Kidney (tissue), 14 donors: ENCODE data around the gene CMSS1. TPM values are rescaled to one million over a fixed set of nuclear protein-coding genes. Genes with fewer than 3 reads are reported as not detected.

Experiments used
- DNase-seq, 5 donors: peaks; one replicate each; pipeline ENCODE4 v3.0.0-alpha.2; 2013 to 2020
- FAIRE-seq: peaks from 2 replicates; lab custom pipeline; 2012; peaks lifted over from hg19 to GRCh38; lab: Jason Lieb, UNC
- H3K27ac ChIP-seq, 2 donors: one replicate each; pipeline ENCODE4 v1.7.0; 2013; ENCODE audit warnings: low read depth in 2 of 2, low read length in 2 of 2, inconsistent platforms in 1 of 2
- H3K27me3 ChIP-seq: one replicate; pipeline ENCODE4 v1.7.1; 2013; ENCODE audit warnings: low read length, inconsistent platforms; ENCODE audit not compliant: control insufficient read depth, insufficient read depth
- H3K36me3 ChIP-seq, 3 donors: one replicate each; pipeline versions ENCODE4 v1.7.0 to v1.7.1; 2013; ENCODE audit warnings: low read length in 3 of 3, control low read depth in 1 of 3, inconsistent platforms in 1 of 3; ENCODE audit not compliant: insufficient read depth in 3 of 3, control insufficient read depth in 2 of 3
- H3K4me1 ChIP-seq, 3 donors: one replicate each; pipeline versions ENCODE4 v1.7.0 to v1.7.1; 2013; ENCODE audit warnings: low read length in 3 of 3, inconsistent platforms in 1 of 3, low read depth in 1 of 3; ENCODE audit not compliant: control insufficient read depth in 2 of 3, insufficient read depth in 2 of 3
- H3K4me3 ChIP-seq, 3 donors: one replicate each; pipeline versions ENCODE4 v1.7.0 to v1.8.1; 2013; ENCODE audit warnings: low read length in 3 of 3, control low read depth in 1 of 3, inconsistent platforms in 1 of 3
- H3K9ac ChIP-seq, 3 donors: one replicate each; pipeline versions ENCODE4 v1.7.0 to v1.7.1; 2013; ENCODE audit warnings: low read length in 3 of 3, control low read depth in 1 of 3, inconsistent platforms in 1 of 3
- H3K9me3 ChIP-seq, 3 donors: one replicate each; pipeline versions ENCODE4 v1.7.0 to v1.7.1; 2013; ENCODE audit warnings: low read length in 3 of 3, control low read depth in 1 of 3, inconsistent platforms in 1 of 3; ENCODE audit not compliant: control insufficient read depth in 2 of 3, insufficient read depth in 1 of 3
- intact Hi-C: fragments of 100-400 bp; cut with DNase I; formaldehyde crosslinking; loops from one replicate; pipeline ENCODE4 v1.11.1; 2022
- polyA plus RNA-seq: library from polyadenylated mRNA; stranded (reverse); fragments of 350-450 nt; fragmentation: Illumina TruSeq; extraction: RNeasy Lipid Tissue Mini Kit (QIAGEN cat#74804); gene quantifications from one replicate; pipeline ENCODE4 v1.2.3, GENCODE V29; 2014; ENCODE audit warnings: low read depth, low replicate concordance; ENCODE audit not compliant: insufficient read depth
- total RNA-seq: library from RNA; stranded (reverse); fragmentation: NEBNext Ultra II Directional; extraction: Animal tissue kit (Norgen Biotek cat#: 25700); gene quantifications from one replicate; pipeline ENCODE4 v1.2.1, GENCODE V29; 2021
- TF ChIP-seq, protein P1 (sequence below): IDR thresholded peaks from 3 replicates; pipeline ENCODE4 v1.5.1; 2012; ENCODE audit warnings: mild to moderate bottlenecking, moderate library complexity, borderline replicate concordance; ENCODE audit not compliant: insufficient read depth; ENCODE audit errors: extremely low read depth
- donor health status: control.
- donor health status: control.
- donor health status: control.
- donor health status: control.
- donor health status: control.
- donor health status: DM: yes; HTN: yes; CAD: no.
- donor health status: Normal renal cell carcinoma (clear cell type).

The CMSS1 gene
- total and polyA plus RNA-seq, 2 donors from 2014 or later: 26.4 to 27.0 TPM

DNA sequence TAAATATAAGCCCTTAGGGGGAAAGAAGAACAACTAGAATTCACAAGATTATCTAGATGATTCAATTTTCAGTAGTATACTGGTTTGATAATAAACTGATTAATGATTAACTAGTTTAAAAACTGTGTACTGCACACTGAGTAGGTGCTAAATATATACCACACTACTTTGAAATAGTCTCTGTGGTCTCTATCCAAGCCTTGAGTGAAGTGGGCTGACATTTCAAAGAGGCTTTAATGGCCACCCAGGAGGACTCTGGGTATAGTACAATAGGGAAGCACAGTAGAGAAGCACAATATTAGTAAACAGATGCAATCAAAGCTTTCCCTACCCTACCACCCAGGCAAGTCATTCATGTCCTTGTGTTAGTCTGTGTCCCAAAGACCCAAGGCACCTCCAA, 249.9 kb downstream of the CMSS1 start:
- TF ChIP-seq, protein P1, sequence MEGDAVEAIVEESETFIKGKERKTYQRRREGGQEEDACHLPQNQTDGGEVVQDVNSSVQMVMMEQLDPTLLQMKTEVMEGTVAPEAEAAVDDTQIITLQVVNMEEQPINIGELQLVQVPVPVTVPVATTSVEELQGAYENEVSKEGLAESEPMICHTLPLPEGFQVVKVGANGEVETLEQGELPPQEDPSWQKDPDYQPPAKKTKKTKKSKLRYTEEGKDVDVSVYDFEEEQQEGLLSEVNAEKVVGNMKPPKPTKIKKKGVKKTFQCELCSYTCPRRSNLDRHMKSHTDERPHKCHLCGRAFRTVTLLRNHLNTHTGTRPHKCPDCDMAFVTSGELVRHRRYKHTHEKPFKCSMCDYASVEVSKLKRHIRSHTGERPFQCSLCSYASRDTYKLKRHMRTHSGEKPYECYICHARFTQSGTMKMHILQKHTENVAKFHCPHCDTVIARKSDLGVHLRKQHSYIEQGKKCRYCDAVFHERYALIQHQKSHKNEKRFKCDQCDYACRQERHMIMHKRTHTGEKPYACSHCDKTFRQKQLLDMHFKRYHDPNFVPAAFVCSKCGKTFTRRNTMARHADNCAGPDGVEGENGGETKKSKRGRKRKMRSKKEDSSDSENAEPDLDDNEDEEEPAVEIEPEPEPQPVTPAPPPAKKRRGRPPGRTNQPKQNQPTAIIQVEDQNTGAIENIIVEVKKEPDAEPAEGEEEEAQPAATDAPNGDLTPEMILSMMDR: no peak
- no peaks in the 10 kb centered on the region for H3K27me3 ChIP-seq
- H3K9me3 ChIP-seq: no peaks in the 10 kb centered on the region
- intact Hi-C loops: no loop called here
- H3K4me1 ChIP-seq: peaks cover 0 to 8% (median 4%) of the 10 kb centered on the region in 3 donors
- no peaks in the 10 kb centered on the region for H3K36me3 ChIP-seq
- no peak overlapping the region for H3K4me3 ChIP-seq
- H3K9ac ChIP-seq: no peak overlapping the region
- FAIRE-seq: no peak
- no peak for DNase-seq
- no peak overlapping the region for H3K27ac ChIP-seq

DNA sequence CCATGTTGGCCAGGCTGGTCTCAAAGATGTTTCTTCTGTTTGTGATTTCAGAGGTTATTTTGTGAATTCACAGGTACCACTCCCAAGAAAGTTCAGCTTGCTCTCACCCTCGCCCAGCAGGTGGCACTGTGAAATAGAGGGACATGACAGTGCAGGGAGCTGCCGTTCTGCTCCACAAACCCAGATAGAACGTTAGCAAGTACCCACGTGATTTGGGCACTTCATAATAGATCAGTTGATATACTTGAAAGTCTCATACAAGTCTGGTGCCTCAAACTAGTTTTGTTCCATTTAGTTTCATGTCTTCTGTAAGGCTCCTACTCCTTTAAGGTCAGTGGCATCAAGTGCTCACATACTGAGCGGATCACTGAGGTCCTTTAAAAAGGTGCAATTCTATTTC, 251.2 kb downstream of the CMSS1 start:
- peak; percentile 82 to 92 (median 85) for DNase-seq
- Histone ChIP-seq H3K9ac (peak overlapping the region in 2 of 3 donors; percentile 23 to 39), H3K9me3 (no peaks in the 10 kb centered on the region), H3K4me1 (peaks cover 0 to 8% (median 4%) of the 10 kb centered on the region in 3 donors), H3K4me3 (peak overlapping the region in 2 of 3 donors; percentile 25 to 32), H3K27me3 (no peaks in the 10 kb centered on the region), H3K36me3 (no peaks in the 10 kb centered on the region), H3K27ac (no peak overlapping the region)
- intact Hi-C loops: no loop called here
- FAIRE-seq: peak; percentile 88
- TF ChIP-seq, protein P1: peak; percentile 93

DNA sequence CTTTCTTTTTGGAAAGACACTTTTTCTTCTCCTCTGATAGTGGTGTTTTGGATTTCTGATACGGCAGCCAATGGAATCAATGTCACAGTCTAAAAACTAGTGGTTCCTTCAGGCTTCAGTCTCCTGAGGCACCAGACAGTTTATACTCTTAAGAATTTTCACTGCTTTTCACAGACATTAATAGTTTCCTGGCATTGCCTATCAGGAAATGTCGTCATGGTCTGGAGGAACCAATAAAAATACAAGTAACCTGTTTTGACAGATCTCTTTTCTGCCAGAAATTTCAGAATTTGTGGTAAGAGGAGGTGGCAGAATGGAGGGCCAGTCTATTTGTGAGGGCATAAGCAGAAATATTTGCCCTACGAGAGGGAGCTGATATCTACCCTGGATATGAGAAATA, 251.8 kb downstream of the CMSS1 start:
- intact Hi-C loops: no loop called here
- Histone ChIP-seq H3K9ac (peak overlapping the region in 1 of 3 donors; percentile 23), H3K36me3 (no peaks in the 10 kb centered on the region), H3K27ac (no peak overlapping the region), H3K27me3 (no peaks in the 10 kb centered on the region), H3K4me3 (no peak overlapping the region), H3K4me1 (peaks cover 0 to 8% (median 4%) of the 10 kb centered on the region in 3 donors), H3K9me3 (no peaks in the 10 kb centered on the region)
- TF ChIP-seq, protein P1: no peak
- DNase-seq (no peak), FAIRE-seq (no peak)
